ENCODE data around the gene SCGB3A1. TPM values are rescaled to one million over a fixed set of nuclear protein-coding genes. Genes with fewer than 3 reads are reported as not detected.

The SCGB3A1 gene
- total RNA-seq, 1 donor, result not detected

GRCh38 chr5:180611140-180611850 lies 20.0 kb upstream of the SCGB3A1 start:
- no peak overlapping the region for H3K4me3 ChIP-seq (ENCODE audit: low read depth, low read length)
- TF ChIP-seq, protein P1, sequence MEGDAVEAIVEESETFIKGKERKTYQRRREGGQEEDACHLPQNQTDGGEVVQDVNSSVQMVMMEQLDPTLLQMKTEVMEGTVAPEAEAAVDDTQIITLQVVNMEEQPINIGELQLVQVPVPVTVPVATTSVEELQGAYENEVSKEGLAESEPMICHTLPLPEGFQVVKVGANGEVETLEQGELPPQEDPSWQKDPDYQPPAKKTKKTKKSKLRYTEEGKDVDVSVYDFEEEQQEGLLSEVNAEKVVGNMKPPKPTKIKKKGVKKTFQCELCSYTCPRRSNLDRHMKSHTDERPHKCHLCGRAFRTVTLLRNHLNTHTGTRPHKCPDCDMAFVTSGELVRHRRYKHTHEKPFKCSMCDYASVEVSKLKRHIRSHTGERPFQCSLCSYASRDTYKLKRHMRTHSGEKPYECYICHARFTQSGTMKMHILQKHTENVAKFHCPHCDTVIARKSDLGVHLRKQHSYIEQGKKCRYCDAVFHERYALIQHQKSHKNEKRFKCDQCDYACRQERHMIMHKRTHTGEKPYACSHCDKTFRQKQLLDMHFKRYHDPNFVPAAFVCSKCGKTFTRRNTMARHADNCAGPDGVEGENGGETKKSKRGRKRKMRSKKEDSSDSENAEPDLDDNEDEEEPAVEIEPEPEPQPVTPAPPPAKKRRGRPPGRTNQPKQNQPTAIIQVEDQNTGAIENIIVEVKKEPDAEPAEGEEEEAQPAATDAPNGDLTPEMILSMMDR (IDR thresholded peaks at IDR 0.05; ENCODE audit: insufficient read depth, low read depth, low read length), result no peak
- no peak for DNase-seq (ENCODE audit: low read depth)

DNA sequence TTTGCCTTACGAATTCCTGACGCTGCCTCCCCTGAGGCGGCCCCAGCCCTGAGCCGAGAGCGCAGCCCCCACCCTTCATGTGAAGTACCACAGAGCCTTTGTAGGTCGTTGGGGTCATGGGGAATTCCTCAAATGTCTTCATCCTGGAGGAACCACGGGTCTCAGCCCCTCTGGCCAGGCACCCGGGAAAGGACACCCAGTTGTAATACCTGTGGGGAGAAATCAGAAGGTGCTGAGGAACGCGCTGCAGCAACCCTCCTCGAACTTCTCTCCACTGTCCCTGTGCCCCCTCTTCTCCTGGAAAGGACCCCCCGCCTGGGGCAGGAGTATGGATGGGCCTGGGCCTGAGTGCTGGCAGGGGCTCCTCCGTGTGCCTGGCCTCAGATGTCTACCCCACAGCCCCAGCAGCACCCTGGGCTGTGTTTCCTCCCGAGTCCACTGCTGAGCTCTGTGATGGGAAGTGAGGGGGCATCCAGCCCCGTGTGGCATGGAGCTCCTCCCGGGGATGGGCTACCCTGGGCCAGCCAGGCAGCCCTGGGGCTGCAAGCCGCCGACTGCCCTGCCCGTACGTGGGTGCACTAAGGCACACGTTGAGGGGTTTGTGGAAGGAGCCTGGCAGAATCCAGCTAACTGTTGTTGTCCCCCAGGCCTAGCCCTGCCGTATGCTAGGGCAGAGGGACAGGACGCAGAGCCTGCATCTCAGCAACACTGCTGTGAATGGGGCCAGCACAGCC lies 18.7 kb upstream of the SCGB3A1 start:
- H3K4me3 ChIP-seq (ENCODE audit: low read depth, low read length), result no peak overlapping the region
- TF ChIP-seq, protein P1 (IDR thresholded peaks at IDR 0.05; ENCODE audit: insufficient read depth, low read depth, low read length), result no peak
- no peak for DNase-seq (ENCODE audit: low read depth)

DNA sequence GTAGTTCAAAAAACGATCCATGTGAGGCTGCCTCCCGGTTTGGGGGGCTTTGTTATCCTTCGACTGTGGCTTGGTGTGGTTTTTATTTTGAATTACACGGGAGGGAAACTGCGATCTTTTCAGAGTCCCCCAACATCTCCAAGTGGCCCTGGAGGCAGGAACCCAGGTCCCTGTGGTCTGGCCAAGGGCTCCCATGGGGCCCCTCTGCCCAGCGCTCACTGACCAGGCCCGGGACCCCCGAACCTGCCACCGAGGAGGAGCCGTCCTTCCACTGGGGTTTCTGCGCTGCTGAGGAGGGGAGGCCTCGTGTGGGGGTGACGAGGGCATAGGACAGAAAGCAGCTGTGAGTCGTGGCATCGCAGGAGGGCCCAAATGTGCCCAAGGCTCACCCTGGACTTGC lies 18.1 kb upstream of the SCGB3A1 start:
- no peak for DNase-seq (ENCODE audit: low read depth)
- no peak overlapping the region for H3K4me3 ChIP-seq (ENCODE audit: low read depth, low read length)
- TF ChIP-seq, protein P1 (IDR thresholded peaks at IDR 0.05; ENCODE audit: insufficient read depth, low read depth, low read length), result no peak

- DNase-seq (ENCODE audit: low read depth), result no peak
- H3K4me3 ChIP-seq (ENCODE audit: low read depth, low read length), result no peak overlapping the region
- TF ChIP-seq, protein P1 (IDR thresholded peaks at IDR 0.05; ENCODE audit: insufficient read depth, low read depth, low read length), result no peak
Observed at GRCh38 chr5:180608572-180609310, 17.4 kb upstream of the SCGB3A1 start.

DNA sequence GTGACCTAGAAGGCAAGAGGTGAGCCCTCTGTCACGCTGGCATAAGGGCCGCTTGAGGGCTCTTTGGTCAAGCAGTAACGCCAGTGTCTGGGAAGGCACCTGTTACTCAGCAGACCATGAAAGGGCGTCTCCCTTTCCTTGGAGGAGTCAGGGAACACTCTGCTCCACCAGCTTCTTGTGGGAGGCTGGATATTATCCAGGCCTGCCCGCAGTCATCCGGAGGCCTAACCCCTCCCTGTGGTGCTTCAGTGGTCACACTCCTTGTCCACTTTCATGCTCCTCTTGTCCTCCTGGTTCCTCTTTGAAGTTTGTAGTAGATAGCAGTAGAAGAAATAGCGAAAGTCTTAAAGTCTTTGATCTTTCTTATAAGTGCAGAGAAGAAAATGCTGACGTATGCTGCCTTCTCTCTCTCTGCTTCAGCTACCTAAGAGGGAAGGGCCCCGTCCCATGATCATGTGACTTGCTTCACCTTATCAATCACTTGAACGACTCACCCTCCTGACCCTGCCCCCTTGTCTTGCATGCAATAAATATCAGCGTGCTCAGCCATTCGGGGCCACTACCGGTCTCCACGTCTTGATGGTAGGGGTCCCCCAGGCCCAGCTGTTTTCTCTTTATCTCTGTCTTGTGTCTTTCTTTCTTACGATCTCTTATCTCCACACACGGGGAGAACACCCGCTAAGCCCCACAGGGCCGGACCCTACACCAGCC lies 16.7 kb upstream of the SCGB3A1 start:
- DNase-seq (ENCODE audit: low read depth), result peak; percentile 1
- TF ChIP-seq, protein P1 (IDR thresholded peaks at IDR 0.05; ENCODE audit: insufficient read depth, low read depth, low read length), result no peak
- no peak overlapping the region for H3K4me3 ChIP-seq (ENCODE audit: low read depth, low read length)

- DNase-seq (ENCODE audit: low read depth), result no peak
- H3K4me3 ChIP-seq (ENCODE audit: low read depth, low read length), result no peak overlapping the region
- TF ChIP-seq, protein P1 (IDR thresholded peaks at IDR 0.05; ENCODE audit: insufficient read depth, low read depth, low read length), result no peak
Observed at GRCh38 chr5:180606215-180606785, 15.0 kb upstream of the SCGB3A1 start.

All from fibroblast of villous mesenchyme (primary cell).